GM18517 (cell line): Measurements from ENCODE around the gene RPL6.
"Not testable (repeated sequence)": the region's sequence is repeated elsewhere in the genome, so short reads cannot be mapped to it uniquely, and the experiment has no call there.

Source experiments
- ATAC-seq: cut with Tn5 transposase; IDR thresholded peaks from one replicate; pipeline ENCODE4 v1.9.1; 2021; ENCODE audit warnings: mild to moderate bottlenecking, moderate library complexity; ENCODE audit not compliant: unreplicated experiment

RPL6 gene

GRCh38 chr12:112419297-112420133, 10.1 kb upstream of the RPL6 start:
- ATAC-seq = peak; percentile 27

- ATAC-seq = peak; percentile 63
Measured at GRCh38 chr12:112418608-112419296, 9.3 kb upstream of the RPL6 start, which contains the start of gene PTPN11. Gene PTPN11 (plus strand): TSS chr12:112418947. CDS start chr12:112419112, 165 bp downstream.

- no peak for ATAC-seq
Measured at GRCh38 chr12:112418273-112418607, 8.8 kb upstream of the RPL6 start.

GRCh38 chr12:112415457-112415856, 6.1 kb upstream of the RPL6 start:
- not testable (repeated sequence) for ATAC-seq

GRCh38 chr12:112413855-112414625, 4.6 kb upstream of the RPL6 start:
- no peak for ATAC-seq

- ATAC-seq = no peak
Measured at GRCh38 chr12:112409906-112410244, 470 bp upstream of the RPL6 start.

GRCh38 chr12:112408621-112409020, 784 bp downstream of the RPL6 start:
- ATAC-seq = no peak

GRCh38 chr12:112407683-112408082, 1.7 kb downstream of the RPL6 start:
- not testable (repeated sequence) for ATAC-seq

GRCh38 chr12:112406519-112407488, 2.6 kb downstream of the RPL6 start:
- no peak for ATAC-seq

GRCh38 chr12:112401903-112402498, 7.4 kb downstream of the RPL6 start:
- no peak for ATAC-seq

- ATAC-seq = no peak
Measured at GRCh38 chr12:112401054-112401453, 8.4 kb downstream of the RPL6 start.

GRCh38 chr12:112393328-112393727, 16.1 kb downstream of the RPL6 start:
- no peak for ATAC-seq

GRCh38 chr12:112389922-112390654, 19.3 kb downstream of the RPL6 start:
- not testable (repeated sequence) for ATAC-seq

GRCh38 chr12:112389228-112389627, 20.2 kb downstream of the RPL6 start:
- no peak for ATAC-seq

GRCh38 chr12:112386726-112387125, 22.7 kb downstream of the RPL6 start:
- no peak for ATAC-seq

- ATAC-seq = no peak
Measured at GRCh38 chr12:112382866-112383265, 26.5 kb downstream of the RPL6 start.

GRCh38 chr12:112381883-112382796, 27.3 kb downstream of the RPL6 start, which contains the start of gene HECTD4:
Gene HECTD4 (minus strand): TSS chr12:112382431. CDS start chr12:112382128, 303 bp downstream.
- ATAC-seq = peak; percentile 76

GRCh38 chr12:112381406-112381882, 28.0 kb downstream of the RPL6 start:
- peak; percentile 35 for ATAC-seq
